Measurements from ENCODE around the gene UVRAG. TPM values are rescaled to one million over a fixed set of nuclear protein-coding genes. Genes with fewer than 3 reads are reported as not detected.
"Not testable (repeated sequence)": the region's sequence is repeated elsewhere in the genome, so short reads cannot be mapped to it uniquely, and the experiment has no call there.

Gene UVRAG
- total and polyA plus RNA-seq, 2 of the 4 experiments (the other 2 are of a cell fraction) = 5.6 to 10.9 TPM

DNA sequence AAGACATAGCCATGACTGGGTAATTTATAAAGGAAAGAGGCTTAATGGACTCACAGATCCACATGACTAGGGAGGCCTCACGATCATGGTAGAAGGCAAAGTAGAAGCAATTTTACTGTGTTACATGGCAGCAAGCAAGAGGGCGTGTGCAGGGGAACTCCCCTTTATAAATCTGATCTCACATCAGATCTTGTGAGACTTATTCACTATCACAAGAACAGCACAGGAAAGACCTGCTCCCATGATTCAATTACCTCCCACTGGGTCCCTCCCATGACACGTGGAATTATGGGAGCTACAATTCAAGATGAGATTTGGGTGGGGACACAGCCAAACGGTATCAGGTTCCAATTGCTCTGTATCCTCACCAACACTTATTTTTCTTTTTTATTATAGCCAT is 261.2 kb downstream of the UVRAG start:
- H4K20me1 ChIP-seq (ENCODE audit: insufficient read depth, low read length); H2BK20ac ChIP-seq (ENCODE audit: low read depth, low read length); H3K18ac ChIP-seq (ENCODE audit: low read depth, low read length); BruUV-seq (replicated peaks); in situ Hi-C loops (cut with MboI; ENCODE audit: low sequenced_read_pairs); H2AFZ ChIP-seq (replicated peaks; ENCODE audit: low read length, poor library complexity); dilution Hi-C loops (cut with HindIII; ENCODE audit: low sequenced_read_pairs, unreplicated experiment); H3K23ac ChIP-seq (ENCODE audit: low read depth, low read length); H3K14ac ChIP-seq (replicated peaks; ENCODE audit: low read depth, low read length); H4K5ac ChIP-seq (ENCODE audit: low read depth, low read length); ATAC-seq (ENCODE audit: low read depth); H3K9me1 ChIP-seq (ENCODE audit: insufficient read depth, low read length); intact Hi-C loops (cut with micrococcal nuclease); DNase-seq; POLR2A ChIA-PET (ENCODE audit: unreplicated experiment); H3K9ac ChIP-seq (ENCODE audit: low read depth, low read length); H2AK9ac ChIP-seq (replicated peaks; ENCODE audit: low read depth, low read length, poor library complexity); H3K4me2 ChIP-seq (ENCODE audit: low read depth, low read length); H4K8ac ChIP-seq (ENCODE audit: low read depth in 2 of 2, low read length in 2 of 2); H2BK5ac ChIP-seq (ENCODE audit: low read depth, low read length, poor library complexity, severe bottlenecking); H3K56ac ChIP-seq (ENCODE audit: extremely low read depth, insufficient read depth, low read length); H4K91ac ChIP-seq (ENCODE audit: insufficient read depth, low read depth, low read length); H2BK15ac ChIP-seq (ENCODE audit: low read depth, low read length); H3K4me3 ChIP-seq (ENCODE audit: insufficient read depth, low read depth, low read length); H3K9me3 ChIP-seq (ENCODE audit: control insufficient read depth, insufficient read depth, low read length); H2BK120ac ChIP-seq (ENCODE audit: low read depth, low read length); H3K36me3 ChIP-seq (ENCODE audit: control insufficient read depth, insufficient read depth, low read length); H3K79me1 ChIP-seq (ENCODE audit: low read depth in 1 of 2, low read length in 2 of 2); CTCF ChIA-PET; H2AK5ac ChIP-seq (ENCODE audit: low read depth, low read length); H3K27ac ChIP-seq (ENCODE audit: insufficient read depth, low read length); H3K27me3 ChIP-seq (ENCODE audit: control insufficient read depth, insufficient read depth, low read length): not testable (repeated sequence)
- Histone ChIP-seq H3K4me1 (ENCODE audit: control insufficient read depth, insufficient read depth, low read length) (peaks cover 14% of the 10 kb centered on the region), H3K4ac (ENCODE audit: low read depth, low read length) (0 out of 2 replicates have a peak overlapping the region, but pooled peaks have one; percentile 15)
- no CpG with 5 or more reads among the region's 4 CpGs for WGBS, 2 experiments (ENCODE audit: extremely low coverage in 2 of 2, insufficient read length in 1 of 2)

All from IMR-90 (cell line).